Vagina (tissue), 2 donors: ENCODE results near the gene PDE11A. TPM values are rescaled to one million over a fixed set of nuclear protein-coding genes. Genes with fewer than 3 reads are reported as not detected.

Experiments used
- DNase-seq, 2 donors: peaks; one replicate each; pipeline ENCODE4 v3.0.0-alpha.2; 2017; ENCODE audit errors: extremely low spot score in 2 of 2
- H3K27ac ChIP-seq: fragments of 200-600 bp; sonication (generic); one replicate; pipeline ENCODE4 v1.5.1; 2019
- H3K27me3 ChIP-seq: fragments of 200-600 bp; sonication (generic); one replicate; pipeline ENCODE4 v1.5.1; 2019
- H3K36me3 ChIP-seq, 2 donors: fragments of 200-600 bp; sonication (generic); one replicate each; pipeline ENCODE4 v1.5.1; 2017 to 2019
- H3K4me1 ChIP-seq: fragments of 200-600 bp; sonication (generic); one replicate; pipeline ENCODE4 v1.5.1; 2019
- H3K4me3 ChIP-seq, 2 donors: fragments of 200-600 bp; sonication (generic); 1 replicate in 1 of 2; 2 replicates in 1 of 2; pipeline ENCODE4 v1.5.1; 2016 to 2019
- H3K9me3 ChIP-seq: fragments of 200-600 bp; sonication (generic); one replicate; pipeline ENCODE4 v1.5.1; 2019
- CTCF ChIP-seq, 3 experiments: fragments of 450-650 bp in 2 of 3; fragments of 200-600 bp in 1 of 3; sonication (generic) in 1 of 3; IDR thresholded peaks; one replicate each; pipeline ENCODE4 v1.5.1; 2017 to 2019; ENCODE audit warnings: antibody characterized with exemption in 3 of 3, mild to moderate bottlenecking in 2 of 3, moderate library complexity in 2 of 3
- POLR2A ChIP-seq, 2 donors: fragments of 450-650 bp; IDR thresholded peaks; one replicate each; pipeline ENCODE4 v1.6.1; 2017; ENCODE audit warnings: antibody characterized with exemption in 2 of 2, mild to moderate bottlenecking in 2 of 2, moderate library complexity in 2 of 2
- POLR2AphosphoS5 ChIP-seq, 2 donors: sonication (generic); formaldehyde crosslinking; IDR thresholded peaks; one replicate each; pipeline ENCODE4 v1.9.0; 2017; ENCODE audit warnings: antibody characterized with exemption in 2 of 2, mild to moderate bottlenecking in 2 of 2, low read depth in 1 of 2; ENCODE audit not compliant: insufficient read depth in 1 of 2
- intact Hi-C: fragments of 100-400 bp; cut with DNase I; formaldehyde crosslinking; loops from one replicate; pipeline ENCODE4 v1.15.1; 2023
- total RNA-seq: library from RNA; depleted of rRNA; stranded (reverse); fragments of >200 nt; gene quantifications from one replicate; pipeline ENCODE4 v1.2.3, GENCODE V29; 2016

The PDE11A gene
- total RNA-seq, 1 donor from 2014 or later = 0.25 TPM

- intact Hi-C loops = no loop called here
- Histone ChIP-seq H3K27ac (no peak overlapping the region), H3K36me3 (no peaks in the 10 kb centered on the region), H3K9me3 (no peaks in the 10 kb centered on the region), H3K4me3 (no peak overlapping the region), H3K4me1 (no peaks in the 10 kb centered on the region), H3K27me3 (no peaks in the 10 kb centered on the region)
- no peak for DNase-seq
- TF ChIP-seq POLR2A (IDR thresholded peaks at IDR 0.05) = no peak
- no peak for TF ChIP-seq POLR2AphosphoS5 (IDR thresholded peaks at IDR 0.05; ENCODE audit: insufficient read depth in 1 of 2, low read depth in 1 of 2)
- no peak for TF ChIP-seq CTCF (IDR thresholded peaks at IDR 0.05)
Observed at GRCh38 chr2:177891533-177891932, 181.0 kb downstream of the PDE11A start.

GRCh38 chr2:177889818-177890460 is 182.6 kb downstream of the PDE11A start:
- intact Hi-C loops = no loop called here
- Histone ChIP-seq H3K4me1 (no peaks in the 10 kb centered on the region), H3K27me3 (no peaks in the 10 kb centered on the region), H3K4me3 (no peak overlapping the region), H3K36me3 (no peaks in the 10 kb centered on the region), H3K27ac (no peak overlapping the region), H3K9me3 (no peaks in the 10 kb centered on the region)
- DNase-seq = no peak
- TF ChIP-seq POLR2AphosphoS5 (IDR thresholded peaks at IDR 0.05; ENCODE audit: insufficient read depth in 1 of 2, low read depth in 1 of 2) = no peak
- TF ChIP-seq CTCF (IDR thresholded peaks at IDR 0.05) = no peak
- no peak for TF ChIP-seq POLR2A (IDR thresholded peaks at IDR 0.05)

GRCh38 chr2:177888581-177888980 is 184.0 kb downstream of the PDE11A start:
- intact Hi-C loops = no loop called here

GRCh38 chr2:177887722-177888121 is 184.9 kb downstream of the PDE11A start:
- TF ChIP-seq POLR2A (IDR thresholded peaks at IDR 0.05) (no peak), POLR2AphosphoS5 (IDR thresholded peaks at IDR 0.05; ENCODE audit: insufficient read depth in 1 of 2, low read depth in 1 of 2) (no peak), CTCF (IDR thresholded peaks at IDR 0.05) (no peak)
- H3K4me3 ChIP-seq = no peak overlapping the region
- DNase-seq = no peak
- H3K36me3 ChIP-seq = no peaks in the 10 kb centered on the region
- intact Hi-C loops = no loop called here
- H3K4me1 ChIP-seq = no peaks in the 10 kb centered on the region
- no peaks in the 10 kb centered on the region for H3K27me3 ChIP-seq
- no peak overlapping the region for H3K27ac ChIP-seq
- H3K9me3 ChIP-seq = no peaks in the 10 kb centered on the region

More at GRCh38 chr2:177888581-177888980, 184.0 kb downstream of the PDE11A start:
- H3K4me3 ChIP-seq = no peak overlapping the region
- H3K27me3 ChIP-seq = no peaks in the 10 kb centered on the region
- H3K36me3 ChIP-seq = no peaks in the 10 kb centered on the region
- no peak for DNase-seq
- no peak for TF ChIP-seq POLR2AphosphoS5 (IDR thresholded peaks at IDR 0.05; ENCODE audit: insufficient read depth in 1 of 2, low read depth in 1 of 2)
- no peak for TF ChIP-seq POLR2A (IDR thresholded peaks at IDR 0.05)
- TF ChIP-seq CTCF (IDR thresholded peaks at IDR 0.05) = no peak
- no peak overlapping the region for H3K27ac ChIP-seq
- H3K9me3 ChIP-seq = no peaks in the 10 kb centered on the region
- H3K4me1 ChIP-seq = no peaks in the 10 kb centered on the region

GRCh38 chr2:177886824-177887223 is 185.8 kb downstream of the PDE11A start:
- Histone ChIP-seq H3K9me3 (no peaks in the 10 kb centered on the region), H3K27ac (no peak overlapping the region), H3K4me3 (no peak overlapping the region), H3K4me1 (no peaks in the 10 kb centered on the region), H3K27me3 (no peaks in the 10 kb centered on the region), H3K36me3 (no peaks in the 10 kb centered on the region)
- no peak for DNase-seq
- intact Hi-C loops = no loop called here
- no peak for TF ChIP-seq POLR2A (IDR thresholded peaks at IDR 0.05)
- no peak for TF ChIP-seq CTCF (IDR thresholded peaks at IDR 0.05)
- TF ChIP-seq POLR2AphosphoS5 (IDR thresholded peaks at IDR 0.05; ENCODE audit: insufficient read depth in 1 of 2, low read depth in 1 of 2) = no peak
